Natural killer cell (primary cell): Measurements from ENCODE around the gene NCK2. TPM values are rescaled to one million over a fixed set of nuclear protein-coding genes. Genes with fewer than 3 reads are reported as not detected.

Experiments
- ATAC-seq, 3 donors: fragments of 150-1000 bp in 2 of 3; fragments of 200-7000 bp in 1 of 3; cut with Tn5 transposase; 1 replicate in 1 of 3; 2 replicates in 2 of 3; pipeline ENCODE4 v1.10.0; 2021; ENCODE audit warnings: mild to moderate bottlenecking in 2 of 3, moderate library complexity in 2 of 3
- DNase-seq, 2 donors: peaks; one replicate each; pipeline versions ENCODE4 v3.0.0 to v3.0.0-alpha.2; 2013 to 2021; ENCODE audit warnings: mixed read lengths in 1 of 2
- H3K27ac ChIP-seq: one replicate; pipeline ENCODE4 v1.5.1; 2013; ENCODE audit warnings: mild to moderate bottlenecking, low read length
- H3K27me3 ChIP-seq: one replicate; pipeline ENCODE4 v1.6.1; 2013; ENCODE audit warnings: low read length; ENCODE audit not compliant: control insufficient read depth, insufficient read depth
- H3K36me3 ChIP-seq: one replicate; pipeline ENCODE4 v1.6.1; 2013; ENCODE audit warnings: low read length; ENCODE audit not compliant: control insufficient read depth, insufficient read depth
- H3K4me1 ChIP-seq: one replicate; pipeline ENCODE4 v1.6.1; 2013; ENCODE audit warnings: low read length; ENCODE audit not compliant: control insufficient read depth, insufficient read depth
- H3K4me3 ChIP-seq: one replicate; pipeline ENCODE4 v1.5.1; 2013; ENCODE audit warnings: low read length
- H3K9me3 ChIP-seq: one replicate; pipeline ENCODE4 v1.6.1; 2013; ENCODE audit warnings: low read length; ENCODE audit not compliant: control insufficient read depth, insufficient read depth
- H3K27ac Mint-ChIP-seq, 2 donors: one replicate each; pipeline ENCODE4 v1.8.0; 2022; ENCODE audit warnings: mild to moderate bottlenecking in 2 of 2, mixed read lengths in 2 of 2, moderate library complexity in 1 of 2
- H3K27me3 Mint-ChIP-seq, 2 donors: one replicate each; pipeline ENCODE4 v1.8.0; 2022; ENCODE audit warnings: low read depth in 2 of 2, mixed read lengths in 2 of 2
- H3K36me3 Mint-ChIP-seq: one replicate; pipeline ENCODE4 v1.8.0; 2022; ENCODE audit warnings: mixed read lengths
- H3K4me1 Mint-ChIP-seq, 2 donors: one replicate each; pipeline ENCODE4 v1.8.0; 2022; ENCODE audit warnings: mixed read lengths in 2 of 2
- H3K4me3 Mint-ChIP-seq: one replicate; pipeline ENCODE4 v1.8.0; 2022; ENCODE audit warnings: mild to moderate bottlenecking, moderate library complexity, mixed read lengths
- H3K9me3 Mint-ChIP-seq, 2 donors: one replicate each; pipeline ENCODE4 v1.8.0; 2022; ENCODE audit warnings: mixed read lengths in 2 of 2
- WGBS: methylation state at CpG from one replicate; pipeline ENCODE4 v1.1.7; 2013; ENCODE audit warnings: missing lambda C conversion rate; ENCODE audit not compliant: insufficient coverage; 5-methylcytosine and 5-hydroxymethylcytosine counted together
- intact Hi-C: fragments of 100-400 bp; cut with micrococcal nuclease; formaldehyde crosslinking; loops from one replicate; pipeline ENCODE4 v1.14.2; 2022
- total RNA-seq, 4 donors: library from RNA; stranded (reverse); fragments of 120-200 nt in 1 of 4; gene quantifications; one replicate each; pipeline versions ENCODE4 v1.2.3 to v1.2.4, GENCODE V29; 2013 to 2022
- TF ChIP-seq, protein P1 (sequence below): fragments of 200-600 bp; IDR thresholded peaks from one replicate; pipeline ENCODE4 v1.8.0; 2022; ENCODE audit warnings: antibody characterized with exemption

Gene NCK2
- total RNA-seq, 3 donors from 2014 or later (not counting 1 experiment from before 2014, with no cell fraction given), result 34.1 to 50.8 (median 43.0) TPM

- Histone ChIP-seq H3K27ac (no peak overlapping the region), H3K27me3 (no peaks in the 10 kb centered on the region), H3K4me3 (no peak overlapping the region), H3K9me3 (peaks cover 12% of the 10 kb centered on the region), H3K4me1 (peaks cover 24% of the 10 kb centered on the region), H3K36me3 (no peaks in the 10 kb centered on the region)
- peaks cover 77 to 81% of the 10 kb centered on the region in 2 donors for H3K4me1 Mint-ChIP-seq
- TF ChIP-seq, protein P1, sequence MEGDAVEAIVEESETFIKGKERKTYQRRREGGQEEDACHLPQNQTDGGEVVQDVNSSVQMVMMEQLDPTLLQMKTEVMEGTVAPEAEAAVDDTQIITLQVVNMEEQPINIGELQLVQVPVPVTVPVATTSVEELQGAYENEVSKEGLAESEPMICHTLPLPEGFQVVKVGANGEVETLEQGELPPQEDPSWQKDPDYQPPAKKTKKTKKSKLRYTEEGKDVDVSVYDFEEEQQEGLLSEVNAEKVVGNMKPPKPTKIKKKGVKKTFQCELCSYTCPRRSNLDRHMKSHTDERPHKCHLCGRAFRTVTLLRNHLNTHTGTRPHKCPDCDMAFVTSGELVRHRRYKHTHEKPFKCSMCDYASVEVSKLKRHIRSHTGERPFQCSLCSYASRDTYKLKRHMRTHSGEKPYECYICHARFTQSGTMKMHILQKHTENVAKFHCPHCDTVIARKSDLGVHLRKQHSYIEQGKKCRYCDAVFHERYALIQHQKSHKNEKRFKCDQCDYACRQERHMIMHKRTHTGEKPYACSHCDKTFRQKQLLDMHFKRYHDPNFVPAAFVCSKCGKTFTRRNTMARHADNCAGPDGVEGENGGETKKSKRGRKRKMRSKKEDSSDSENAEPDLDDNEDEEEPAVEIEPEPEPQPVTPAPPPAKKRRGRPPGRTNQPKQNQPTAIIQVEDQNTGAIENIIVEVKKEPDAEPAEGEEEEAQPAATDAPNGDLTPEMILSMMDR, result no peak
- intact Hi-C loops, result no loop called here
- no peaks in the 10 kb centered on the region for H3K27me3 Mint-ChIP-seq
- peaks cover 6 to 8% of the 10 kb centered on the region in 2 donors for H3K9me3 Mint-ChIP-seq
- ATAC-seq (no peak), DNase-seq (no peak)
- H3K27ac Mint-ChIP-seq, result peak overlapping the region; percentile 45 to 75
- WGBS, result 97% methylated on average over 4 of the region's 4 CpGs
- H3K4me3 Mint-ChIP-seq, result no peak overlapping the region
- peaks cover 17% of the 10 kb centered on the region for H3K36me3 Mint-ChIP-seq
These were observed 91.6 kb downstream of the NCK2 start for GRCh38 chr2:105836341-105836740.

DNA sequence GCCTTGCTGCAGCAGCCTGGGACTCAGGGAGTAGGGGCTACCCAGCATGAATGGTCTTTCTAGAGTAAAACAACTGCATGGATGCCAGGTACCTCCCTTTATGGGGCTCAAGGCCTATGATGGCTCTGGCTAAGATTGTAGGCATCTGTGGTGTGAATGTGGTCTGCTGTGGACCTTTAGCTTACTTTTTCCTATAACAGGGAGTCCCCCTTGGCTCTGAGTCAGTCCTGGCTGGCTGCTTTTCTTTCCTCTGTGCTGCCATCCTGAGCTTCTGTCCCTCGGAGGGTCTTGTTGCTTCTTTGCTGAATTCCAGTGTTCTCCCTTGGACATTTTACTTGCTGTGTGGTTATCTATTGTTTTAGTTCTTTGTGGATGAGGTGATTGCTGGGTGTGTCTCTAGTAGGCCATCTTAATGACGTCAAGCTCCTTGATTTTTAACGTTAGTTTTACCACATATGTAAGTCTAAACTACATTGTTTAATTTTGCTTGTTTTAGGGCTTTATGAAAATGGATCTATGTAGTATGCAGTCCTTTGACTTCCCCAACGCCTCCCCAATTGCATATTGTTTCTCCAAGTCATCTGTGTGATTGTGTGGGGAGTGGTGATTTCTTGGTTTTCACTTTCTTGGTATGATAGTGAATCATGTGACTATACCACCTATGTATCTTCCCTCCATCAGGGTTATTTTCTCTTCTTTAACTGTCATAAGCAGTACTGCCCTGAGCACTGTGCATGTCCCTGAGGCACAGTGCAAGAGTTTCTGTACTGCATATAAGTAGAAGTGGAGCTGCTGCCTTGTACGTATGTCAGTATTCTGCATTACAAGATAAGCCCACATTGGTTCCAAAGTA lies 92.4 kb downstream of the NCK2 start:
- Mint-ChIP-seq H3K9me3 (peaks cover 6 to 8% of the 10 kb centered on the region in 2 donors), H3K36me3 (peaks cover 17% of the 10 kb centered on the region), H3K27ac (peak overlapping the region in 1 of 2 donors; percentile 75), H3K4me3 (no peak overlapping the region), H3K4me1 (peaks cover 77 to 80% of the 10 kb centered on the region in 2 donors), H3K27me3 (no peaks in the 10 kb centered on the region)
- Histone ChIP-seq H3K4me3 (no peak overlapping the region), H3K27ac (no peak overlapping the region), H3K27me3 (no peaks in the 10 kb centered on the region), H3K36me3 (no peaks in the 10 kb centered on the region), H3K9me3 (peaks cover 12% of the 10 kb centered on the region), H3K4me1 (peaks cover 29% of the 10 kb centered on the region)
- ATAC-seq (no peak), DNase-seq (peak in 1 of 2 donors; percentile 34)
- intact Hi-C loops, result no loop called here
- WGBS, result 74% methylated on average over 2 of the region's 5 CpGs
- TF ChIP-seq, protein P1, result no peak

GRCh38 chr2:105839793-105840192 lies 95.1 kb downstream of the NCK2 start:
- WGBS, result 67% methylated on average over 4 of the region's 4 CpGs
- no peak for DNase-seq
- Mint-ChIP-seq H3K4me3 (no peak overlapping the region), H3K9me3 (peaks cover 6 to 7% of the 10 kb centered on the region in 2 donors), H3K36me3 (peaks cover 16% of the 10 kb centered on the region), H3K4me1 (peaks cover 73 to 74% of the 10 kb centered on the region in 2 donors), H3K27me3 (no peaks in the 10 kb centered on the region), H3K27ac (peak overlapping the region; percentile 0 to 48)
- Histone ChIP-seq H3K36me3 (no peaks in the 10 kb centered on the region), H3K27me3 (no peaks in the 10 kb centered on the region), H3K9me3 (peaks cover 9% of the 10 kb centered on the region), H3K4me3 (no peak overlapping the region), H3K4me1 (peaks cover 32% of the 10 kb centered on the region), H3K27ac (no peak overlapping the region)
- TF ChIP-seq, protein P1, result no peak
- ATAC-seq, result no peak
- intact Hi-C loops, result no loop called here
